ENCODE data around the gene GALNTL6.

The GALNTL6 gene

DNA sequence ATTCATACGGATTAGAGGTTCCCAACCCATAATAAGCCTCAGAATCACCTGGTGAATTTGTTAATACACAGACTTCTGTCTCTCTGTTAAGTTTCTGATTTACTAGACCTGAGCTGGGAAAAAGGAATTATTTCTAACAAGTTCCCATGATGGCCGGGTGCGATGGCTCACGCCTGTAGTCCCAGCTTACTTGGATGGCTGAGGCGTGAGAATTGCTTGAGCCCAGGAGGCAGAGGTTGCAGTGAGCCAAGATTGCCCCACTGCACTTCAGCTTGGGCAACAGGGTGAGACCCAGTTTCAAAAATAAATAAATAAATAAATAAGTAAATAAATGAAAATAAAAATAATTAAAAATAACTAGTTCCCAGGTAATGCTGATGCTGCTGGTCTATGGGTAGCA lies 412.3 kb downstream of the GALNTL6 start:
- DNase-seq (ENCODE audit: low read depth): no peak

DNA sequence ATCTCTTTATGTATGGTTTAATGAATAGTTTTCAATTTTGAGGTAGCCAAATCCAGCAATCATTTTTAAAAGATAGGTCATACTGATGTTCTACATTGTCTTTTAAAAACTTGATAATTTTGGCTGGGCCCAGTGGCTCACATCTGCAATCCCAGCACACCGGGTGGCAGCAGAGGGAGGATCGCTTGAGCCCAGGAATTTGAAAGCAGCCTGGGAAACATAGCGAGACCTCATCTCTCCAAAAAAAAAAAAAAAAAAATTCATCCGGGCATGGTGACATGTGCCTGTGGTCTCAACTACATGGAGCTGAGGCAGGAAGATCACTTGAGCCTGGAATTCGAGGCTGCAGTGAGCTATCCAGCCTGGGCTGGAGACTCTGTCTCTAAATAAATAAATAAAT lies 419.8 kb downstream of the GALNTL6 start:
- DNase-seq (ENCODE audit: low read depth): no peak

- no peak for DNase-seq (ENCODE audit: low read depth)
Measured at GRCh38 chr4:172243551-172243950, 430.3 kb downstream of the GALNTL6 start.

DNA sequence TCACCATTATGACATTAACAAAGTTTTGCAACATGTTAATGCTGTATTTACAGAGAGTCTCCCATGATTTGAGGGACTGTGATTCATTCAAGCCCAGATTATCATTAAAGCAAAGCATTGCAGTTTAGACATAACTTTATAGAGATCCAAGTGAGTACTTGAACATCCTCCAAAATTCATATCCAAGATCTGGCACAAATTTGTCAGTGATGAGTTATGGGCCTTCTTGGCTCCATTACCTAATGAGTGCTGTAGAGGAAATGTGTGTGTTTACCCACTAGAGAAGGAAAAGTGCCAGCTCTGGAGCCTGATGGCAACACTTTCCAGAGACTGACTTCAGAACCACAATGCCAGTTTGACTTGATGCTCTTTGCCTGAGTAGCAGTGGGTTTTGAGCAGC lies 432.3 kb downstream of the GALNTL6 start:
- peak; percentile 72 for DNase-seq (ENCODE audit: low read depth)

DNA sequence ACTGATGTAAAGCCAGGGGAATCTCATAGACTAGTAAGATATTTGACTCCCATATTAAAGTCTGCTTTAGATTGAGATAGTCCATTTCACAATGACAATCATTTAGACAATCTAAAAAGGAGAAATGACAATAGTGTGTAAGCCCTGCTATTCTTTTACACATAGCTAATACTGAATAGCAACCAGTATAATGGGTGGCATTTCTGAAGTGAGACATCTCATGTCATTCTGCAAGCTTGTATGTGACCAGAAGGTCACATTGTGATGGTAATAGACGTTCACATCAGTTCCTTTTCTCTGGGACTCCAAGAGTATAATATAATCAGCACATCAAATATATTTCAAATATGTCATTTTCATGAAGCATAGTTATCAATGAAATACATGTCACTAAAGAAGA lies 440.2 kb downstream of the GALNTL6 start:
- DNase-seq (ENCODE audit: low read depth): no peak

DNA sequence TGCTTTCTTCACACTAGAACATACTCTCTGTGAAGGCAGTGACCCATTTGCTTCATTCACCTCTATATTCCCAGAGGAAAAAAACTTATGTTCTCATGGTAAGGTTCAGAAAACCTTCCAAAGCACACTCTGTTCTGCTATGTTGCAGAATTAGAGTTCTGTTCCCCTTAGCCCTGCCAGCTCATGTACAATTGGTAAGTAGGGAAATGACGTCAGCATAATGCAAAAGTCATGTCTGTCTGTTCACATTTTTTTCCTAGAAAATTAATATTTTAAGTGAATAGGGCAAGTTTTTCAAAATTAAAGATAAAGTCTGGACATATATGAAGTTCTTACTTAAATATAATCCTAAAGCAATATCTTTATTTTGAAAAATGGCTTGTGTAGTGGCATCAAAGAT lies 443.6 kb downstream of the GALNTL6 start:
- DNase-seq (ENCODE audit: low read depth): no peak

DNA sequence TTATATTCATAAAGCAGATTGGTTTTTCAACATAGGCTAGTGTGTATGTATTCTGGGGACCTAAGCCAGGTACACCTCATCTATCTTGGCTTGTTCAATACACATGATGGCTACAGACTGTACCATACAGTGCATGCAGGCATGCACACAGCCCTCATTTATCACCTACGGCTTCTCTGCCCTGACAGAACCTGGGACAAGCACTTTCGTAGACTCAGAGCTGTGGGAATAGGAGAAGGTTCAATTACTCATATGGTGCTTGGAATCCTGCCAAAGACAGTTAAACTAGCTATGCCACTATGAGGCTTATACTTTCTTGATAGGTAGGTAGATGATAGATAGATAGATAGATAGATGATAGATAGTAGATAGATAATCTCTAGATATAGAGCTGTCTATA lies 457.2 kb downstream of the GALNTL6 start:
- DNase-seq (ENCODE audit: low read depth): no peak

DNA sequence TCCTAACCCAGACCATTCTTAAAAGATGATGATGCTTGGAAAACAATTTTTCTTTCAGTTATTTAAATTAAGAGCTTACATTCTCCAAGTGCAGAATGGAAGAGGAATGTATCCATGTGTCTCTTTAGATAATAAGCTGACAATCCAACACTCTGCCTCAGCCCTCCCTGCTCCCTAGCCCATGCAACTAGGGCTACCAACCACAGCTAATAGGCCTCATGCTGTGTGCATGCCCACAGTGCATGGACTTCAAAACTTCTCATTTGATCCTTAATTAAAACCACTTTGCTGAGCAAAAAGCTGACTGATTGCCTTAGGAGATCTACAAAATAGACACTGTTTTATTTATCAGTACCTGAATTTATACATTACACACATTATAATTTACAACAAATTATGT lies 473.9 kb downstream of the GALNTL6 start:
- DNase-seq (ENCODE audit: low read depth): no peak

- no peak for DNase-seq (ENCODE audit: low read depth)
Measured at GRCh38 chr4:172305698-172306097, 492.5 kb downstream of the GALNTL6 start.

DNA sequence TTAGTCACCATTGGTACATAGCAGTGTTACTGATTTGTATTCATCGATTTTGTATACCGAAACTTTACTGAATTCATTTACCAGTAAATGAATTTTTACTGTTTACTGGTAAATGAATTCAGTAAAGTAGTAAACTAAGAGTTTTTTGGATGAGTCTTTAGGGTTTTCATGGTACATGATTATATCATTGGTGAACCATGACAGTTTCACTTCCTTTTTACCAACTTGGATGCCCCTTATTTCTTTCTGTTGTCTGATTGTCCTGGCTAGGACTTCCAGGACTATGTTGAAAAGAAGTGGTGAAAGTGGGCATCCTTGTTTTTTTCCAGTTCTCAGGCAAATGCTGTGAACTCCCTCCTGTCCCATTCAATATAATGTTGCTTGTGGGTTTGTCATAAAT lies 494.9 kb downstream of the GALNTL6 start:
- DNase-seq (ENCODE audit: low read depth): no peak

- no peak for DNase-seq (ENCODE audit: low read depth)
Measured at GRCh38 chr4:172311682-172312081, 498.5 kb downstream of the GALNTL6 start.

- no peak for DNase-seq (ENCODE audit: low read depth)
Measured at GRCh38 chr4:172323288-172323687, 510.1 kb downstream of the GALNTL6 start.

DNA sequence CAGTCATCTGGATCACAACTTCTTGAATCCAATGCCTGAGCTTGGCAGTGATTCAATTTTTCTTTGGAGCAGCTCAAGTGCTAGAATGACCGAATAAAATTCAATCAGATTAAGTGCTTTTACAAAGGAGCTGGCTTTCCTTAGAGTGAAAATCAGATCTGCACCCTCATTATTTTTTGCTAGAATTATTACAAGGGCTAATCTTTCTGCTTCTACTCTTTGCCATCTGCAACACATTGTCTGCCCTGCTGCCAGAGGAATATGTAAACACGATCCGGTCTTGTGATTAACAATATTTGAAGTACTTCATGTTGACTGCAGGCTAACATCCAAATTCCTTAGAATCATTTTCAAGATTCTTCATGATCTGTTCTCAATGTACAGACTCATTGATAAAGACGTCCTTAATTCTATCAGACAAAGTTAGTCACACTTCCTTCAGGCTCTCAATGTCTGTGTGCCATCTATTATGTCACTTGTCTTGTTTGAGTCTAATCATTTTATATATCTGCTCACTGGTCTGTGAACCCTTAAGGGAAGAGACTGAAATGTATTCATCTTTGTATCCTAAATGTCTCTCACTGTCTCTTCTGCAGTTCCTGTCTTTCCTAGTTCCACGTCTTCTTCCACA lies 531.2 kb downstream of the GALNTL6 start:
- DNase-seq (ENCODE audit: low read depth): peak; percentile 21

DNA sequence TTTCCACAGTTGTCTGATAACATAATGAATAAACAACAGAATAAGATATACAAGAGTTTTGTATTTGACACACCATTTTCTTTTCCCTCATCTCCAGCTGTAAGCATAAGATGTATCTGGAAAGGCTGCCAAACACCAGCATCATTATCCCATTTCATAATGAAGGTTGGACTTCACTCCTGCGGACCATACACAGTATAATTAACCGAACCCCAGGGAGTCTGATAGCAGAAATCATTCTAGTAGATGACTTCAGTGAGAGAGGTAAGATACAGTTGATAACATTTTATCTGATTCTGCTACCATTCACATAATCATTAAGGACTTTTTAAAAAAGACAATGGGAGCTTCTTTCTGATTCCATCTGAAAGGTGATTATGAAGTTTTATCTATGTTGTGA lies 535.2 kb downstream of the GALNTL6 start:
- no peak for DNase-seq (ENCODE audit: low read depth)

DNA sequence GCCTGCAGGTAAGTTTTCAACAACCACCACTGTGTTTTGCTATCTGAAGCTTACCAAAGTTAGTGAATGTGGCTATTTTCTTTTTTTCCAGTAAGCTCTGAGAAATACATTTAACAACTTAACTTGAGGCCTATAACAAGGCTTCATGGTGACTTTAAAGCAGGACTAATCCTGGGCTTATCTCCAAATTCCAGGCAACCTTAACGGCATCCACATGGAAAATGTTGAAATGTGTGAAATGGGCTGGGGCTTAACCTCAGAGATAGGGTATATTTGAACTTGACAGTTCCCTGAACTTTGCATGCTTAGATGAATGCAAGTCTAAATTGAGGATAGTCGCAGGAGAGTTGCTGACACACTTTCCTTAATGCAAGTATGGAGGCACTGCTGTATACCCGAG lies 539.2 kb downstream of the GALNTL6 start:
- DNase-seq (ENCODE audit: low read depth): peak; percentile 4

DNA sequence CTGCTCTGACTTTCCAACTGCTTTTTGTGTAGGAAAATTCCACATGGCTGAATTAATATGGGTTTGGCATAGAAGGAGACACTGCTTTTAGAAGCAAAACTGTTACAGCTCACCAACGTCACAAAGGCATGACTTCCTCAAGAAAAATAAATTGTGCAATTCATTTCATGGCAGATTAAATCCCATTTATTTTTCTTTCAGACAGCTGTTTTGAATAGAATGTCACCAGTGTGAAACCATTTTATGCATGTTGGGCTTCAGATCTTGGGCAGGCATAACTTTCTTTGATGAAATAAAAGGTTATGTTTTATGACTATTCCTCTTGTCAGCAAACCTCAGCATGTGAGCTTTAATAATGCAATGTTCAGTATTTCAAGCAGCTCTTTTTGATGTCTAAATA lies 542.8 kb downstream of the GALNTL6 start:
- DNase-seq (ENCODE audit: low read depth): peak; percentile 91

DNA sequence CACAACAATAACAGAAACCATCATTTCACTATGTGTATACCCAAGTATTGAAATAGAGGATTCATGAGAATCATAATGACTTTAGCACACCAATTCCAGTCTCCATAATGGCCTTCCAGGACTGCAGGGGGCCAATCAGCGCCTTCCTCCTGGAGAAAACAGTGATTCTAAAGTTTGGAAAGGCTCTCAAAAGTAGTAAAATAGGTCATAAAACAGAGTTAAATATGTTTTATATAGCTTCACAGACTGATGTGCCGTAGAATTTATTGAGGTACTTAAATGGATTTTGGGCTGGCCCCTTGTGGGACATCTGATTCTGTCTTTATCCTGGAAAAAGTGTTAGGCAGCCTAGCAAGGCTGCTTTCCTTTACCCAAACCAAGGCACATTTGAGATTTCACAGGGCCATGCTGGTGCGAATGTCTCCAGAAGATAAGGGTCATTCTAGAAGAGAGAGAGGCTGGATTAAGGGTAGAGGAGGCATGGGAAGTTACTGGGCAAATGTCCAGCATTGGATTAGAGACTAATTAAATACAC lies 543.9 kb downstream of the GALNTL6 start:
- DNase-seq (ENCODE audit: low read depth): no peak

GRCh38 chr4:172362569-172362968 lies 549.4 kb downstream of the GALNTL6 start:
- no peak for DNase-seq (ENCODE audit: low read depth)

DNA sequence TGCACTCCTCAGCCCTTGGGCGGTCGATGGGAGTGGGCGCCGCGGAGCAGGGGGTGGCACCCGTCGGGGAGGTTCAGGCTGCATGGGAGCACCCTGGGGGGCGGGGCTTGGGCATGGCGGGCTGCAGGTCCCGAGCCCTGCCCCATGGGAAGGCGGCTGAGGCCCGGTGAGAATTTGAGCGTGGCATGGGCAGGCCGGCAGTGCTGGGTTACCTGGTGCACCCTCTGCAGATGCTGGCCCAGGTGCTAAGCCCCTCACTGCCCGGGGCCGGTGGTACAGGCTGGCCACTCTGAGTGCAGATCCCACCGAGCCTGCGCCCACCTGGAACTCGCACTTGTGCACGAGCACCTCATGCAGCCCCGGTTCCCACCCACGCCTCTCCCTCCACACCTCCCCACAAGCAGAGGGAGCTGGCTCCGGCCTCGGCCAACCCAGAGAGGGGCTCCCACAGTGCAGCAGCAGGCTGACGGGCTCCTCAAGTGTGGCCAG lies 556.3 kb downstream of the GALNTL6 start:
- DNase-seq (ENCODE audit: low read depth): no peak

DNA sequence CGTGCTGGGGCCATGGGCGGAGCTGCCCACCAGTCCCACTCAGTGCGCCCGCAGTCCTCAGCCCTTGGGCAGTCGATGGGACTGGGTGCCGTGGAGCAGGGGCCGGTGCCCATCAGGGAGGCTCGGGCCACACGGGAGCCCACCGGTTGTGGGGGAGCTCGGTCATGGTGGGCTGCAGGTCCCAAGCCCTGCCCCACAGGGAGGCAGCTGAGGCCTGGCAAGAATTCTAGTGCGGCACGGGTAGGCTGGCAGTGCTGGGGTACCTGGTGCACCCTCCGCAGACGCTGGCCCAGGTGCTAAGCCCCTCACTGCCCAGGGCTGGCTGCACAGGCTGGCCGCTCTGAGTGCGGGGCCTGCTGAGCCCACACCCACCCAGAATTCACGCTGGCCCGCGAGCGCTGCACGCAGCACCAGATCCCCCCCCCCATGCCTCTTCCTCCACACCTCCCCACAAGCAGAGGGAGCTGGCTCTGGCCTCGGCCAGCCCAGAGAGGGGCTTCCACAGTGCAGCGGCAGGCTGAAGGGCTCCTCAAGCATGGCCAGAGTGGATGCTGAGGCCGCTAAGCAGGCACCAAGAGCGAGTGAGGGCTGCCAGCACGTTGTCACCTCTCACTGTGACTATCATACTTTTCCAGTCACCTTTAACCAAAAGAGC lies 564.4 kb downstream of the GALNTL6 start:
- no peak for DNase-seq (ENCODE audit: low read depth)

GRCh38 chr4:172379834-172380233 lies 566.6 kb downstream of the GALNTL6 start:
- no peak for DNase-seq (ENCODE audit: low read depth)

- no peak for DNase-seq (ENCODE audit: low read depth)
Measured at GRCh38 chr4:172390331-172390730, 577.1 kb downstream of the GALNTL6 start.

- DNase-seq (ENCODE audit: low read depth): no peak
Measured at GRCh38 chr4:172392741-172393140, 579.5 kb downstream of the GALNTL6 start.

GRCh38 chr4:172393220-172393619 lies 580.0 kb downstream of the GALNTL6 start:
- DNase-seq (ENCODE audit: low read depth): no peak
